ENCODE measurements around the gene ASB15. TPM values are rescaled to one million over a fixed set of nuclear protein-coding genes. Genes with fewer than 3 reads are reported as not detected.

ASB15 gene
- total RNA-seq, 1 experiment from 2014 or later = not detected

- H3K4me3 ChIP-seq = no peak overlapping the region
- H3K36me3 ChIP-seq = peaks cover 7% of the 10 kb centered on the region; the same call in 1 of the 2 replicates
- H3K27ac ChIP-seq = no peak overlapping the region
- DNase-seq = no peak
- H3K4me1 ChIP-seq = peaks cover 41% of the 10 kb centered on the region
- H3K27me3 ChIP-seq = no peaks in the 10 kb centered on the region
- no peaks in the 10 kb centered on the region for H3K9me3 ChIP-seq (replicated peaks)
These were observed 75.6 kb downstream of the ASB15 start for GRCh38 chr7:123677061-123677715.

DNA sequence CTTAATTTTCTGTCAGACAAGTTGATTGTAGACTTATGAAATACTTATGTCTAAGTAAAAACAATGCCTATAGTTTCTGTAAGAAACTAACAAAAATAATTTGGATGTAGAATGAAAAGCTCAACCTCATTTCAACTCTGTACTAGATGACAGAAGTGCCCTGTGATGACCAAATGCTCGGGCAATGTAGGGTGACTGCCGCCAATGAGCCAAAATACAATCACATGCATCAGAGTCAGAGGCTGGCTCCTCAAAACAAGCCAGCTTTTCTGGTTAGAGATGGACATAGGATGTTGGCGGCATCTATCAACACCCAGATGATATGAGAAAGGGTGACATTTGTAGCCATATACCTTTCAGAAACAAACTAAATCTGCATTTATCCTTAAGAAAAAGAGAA is 78.0 kb downstream of the ASB15 start:
- H3K27me3 ChIP-seq = no peaks in the 10 kb centered on the region
- peaks cover 17% of the 10 kb centered on the region for H3K36me3 ChIP-seq
- DNase-seq = no peak

DNA sequence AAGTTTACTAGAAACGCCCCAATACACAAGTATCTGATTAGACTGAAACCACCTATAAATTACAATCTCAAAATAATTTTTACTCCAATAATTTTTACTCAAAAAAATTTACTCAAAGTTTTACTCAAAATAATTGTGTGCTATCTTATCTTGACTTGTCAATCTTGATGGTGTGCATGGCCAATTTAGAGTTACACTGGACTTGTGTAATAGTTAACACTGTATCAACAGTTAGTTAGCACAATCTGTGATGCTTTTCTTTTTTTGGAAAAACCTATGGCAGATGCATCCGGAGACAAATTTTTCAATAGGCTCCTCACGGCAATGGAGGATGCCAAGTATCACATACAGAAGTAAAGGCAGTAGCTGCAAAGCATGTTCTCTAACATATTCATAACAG is 79.0 kb downstream of the ASB15 start:
- DNase-seq = no peak
- H3K27ac ChIP-seq = no peak overlapping the region
- H3K4me1 ChIP-seq = peaks cover 15% of the 10 kb centered on the region
- no peaks in the 10 kb centered on the region for H3K27me3 ChIP-seq
- peaks cover 18% of the 10 kb centered on the region for H3K36me3 ChIP-seq
- H3K4me3 ChIP-seq = no peak overlapping the region
- no peaks in the 10 kb centered on the region for H3K9me3 ChIP-seq (replicated peaks)

More for the DNA sequence above, 78.0 kb downstream of the ASB15 start:
- Histone ChIP-seq H3K4me3 (no peak overlapping the region), H3K27ac (no peak overlapping the region), H3K9me3 (replicated peaks) (no peaks in the 10 kb centered on the region), H3K4me1 (peaks cover 25% of the 10 kb centered on the region)

GRCh38 chr7:123681561-123681960 is 79.9 kb downstream of the ASB15 start:
- Histone ChIP-seq H3K27ac (no peak overlapping the region), H3K4me1 (peaks cover 9% of the 10 kb centered on the region), H3K36me3 (peaks cover 26% of the 10 kb centered on the region), H3K4me3 (no peak overlapping the region), H3K9me3 (replicated peaks) (no peaks in the 10 kb centered on the region), H3K27me3 (no peaks in the 10 kb centered on the region)
- DNase-seq = peak in 1 of 2 experiments; percentile 17

DNA sequence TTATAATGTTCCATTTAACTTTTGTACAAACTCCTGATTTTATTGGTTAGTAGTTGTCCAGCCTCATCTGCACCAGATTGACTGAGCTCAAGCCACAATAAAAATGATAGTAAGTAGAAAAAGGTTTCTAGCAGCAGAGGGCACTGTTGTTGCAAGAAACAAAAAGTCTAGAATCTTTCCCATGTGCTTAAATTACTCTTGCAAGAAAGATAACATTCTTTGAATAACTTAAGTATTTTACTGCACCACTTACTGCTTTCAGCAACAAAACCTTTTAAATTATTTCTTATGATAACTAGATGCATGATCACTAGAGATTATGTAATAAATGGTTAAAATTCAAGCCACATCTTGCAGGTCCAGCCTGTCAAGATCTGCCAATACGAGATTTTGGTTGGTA is 81.1 kb downstream of the ASB15 start:
- peak in 1 of 2 experiments; percentile 67 for DNase-seq

DNA sequence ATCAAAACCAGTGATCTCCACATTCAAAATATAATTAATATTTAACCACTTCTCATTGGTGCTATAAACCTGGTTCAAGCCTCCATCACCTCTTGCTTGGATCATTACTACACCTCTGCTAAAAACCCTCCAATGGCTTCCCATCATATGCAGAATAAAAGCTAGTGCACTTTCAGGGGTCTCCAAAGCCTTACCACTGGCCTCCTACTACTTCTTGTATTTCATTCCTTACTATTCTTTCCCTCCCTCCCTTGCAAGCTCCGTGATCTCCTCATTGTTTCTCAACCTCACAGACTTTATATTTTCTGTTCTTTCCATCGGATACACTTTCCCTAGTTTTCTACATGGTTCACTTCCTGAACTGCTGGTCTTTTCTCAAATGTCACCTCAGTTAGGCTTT is 85.5 kb downstream of the ASB15 start:
- DNase-seq = no peak
- H3K27ac ChIP-seq = no peak overlapping the region
- no peak overlapping the region for H3K4me3 ChIP-seq

More for the DNA sequence above, 81.1 kb downstream of the ASB15 start:
- no peak overlapping the region for H3K27ac ChIP-seq
- H3K36me3 ChIP-seq = peaks cover 30% of the 10 kb centered on the region
- peaks cover 9% of the 10 kb centered on the region for H3K4me1 ChIP-seq
- no peaks in the 10 kb centered on the region for H3K27me3 ChIP-seq
- no peaks in the 10 kb centered on the region for H3K9me3 ChIP-seq (replicated peaks)
- no peak overlapping the region for H3K4me3 ChIP-seq

GRCh38 chr7:123687727-123688126 is 86.1 kb downstream of the ASB15 start:
- no peaks in the 10 kb centered on the region for H3K27me3 ChIP-seq
- H3K4me1 ChIP-seq = no peaks in the 10 kb centered on the region
- H3K4me3 ChIP-seq = no peak overlapping the region
- DNase-seq = no peak
- H3K9me3 ChIP-seq (replicated peaks) = no peaks in the 10 kb centered on the region
- H3K36me3 ChIP-seq = peaks cover 39% of the 10 kb centered on the region
- H3K27ac ChIP-seq = no peak overlapping the region

More for the DNA sequence above, 85.5 kb downstream of the ASB15 start:
- no peaks in the 10 kb centered on the region; the same call in 1 of the 2 replicates for H3K4me1 ChIP-seq
- H3K9me3 ChIP-seq (replicated peaks) = no peaks in the 10 kb centered on the region
- peaks cover 37% of the 10 kb centered on the region for H3K36me3 ChIP-seq
- no peaks in the 10 kb centered on the region for H3K27me3 ChIP-seq

Other genes with a start within 250 kb of the ASB15 start
- 0.05 and 0.16 TPM in 2 replicates for gene IQUB, start 67.2 kb upstream of the ASB15 start, total RNA-seq (2014; rRNA removed; shearing (Covaris generic))
- 94.0 and 105 TPM in 2 replicates for gene NDUFA5, start 44.0 kb upstream of the ASB15 start, total RNA-seq (2014; rRNA removed; shearing (Covaris generic))
- gene LMOD2, start 54.0 kb downstream of the ASB15 start, total RNA-seq (2014; rRNA removed; shearing (Covaris generic)) = 0.06 TPM in 1 of 2 replicates, not detected in the other
- gene WASL, start 147.2 kb downstream of the ASB15 start, total RNA-seq (2014; rRNA removed; shearing (Covaris generic)) = 25.4 and 26.4 TPM in 2 replicates
- not detected in 2 replicates for gene HYAL4, start 243.3 kb downstream of the ASB15 start, total RNA-seq (2014; rRNA removed; shearing (Covaris generic))

All from SJCRH30 (cell line).